ENCODE measurements around the gene MRPS9.

GRCh38 chr2:105113616-105114291, 75.9 kb downstream of the MRPS9 start:
- TF ChIP-seq CTCF (IDR thresholded peaks at IDR 0.05; ENCODE audit: borderline replicate concordance, extremely low read depth, low read length, poor library complexity, severe bottlenecking) (no peak), EZH2 (IDR thresholded peaks at IDR 0.05; ENCODE audit: borderline replicate concordance, low read depth, low read length, severe bottlenecking) (no peak)

All from DND-41 (cell line).